ENCODE measurements around the gene CDHR3.

DNA sequence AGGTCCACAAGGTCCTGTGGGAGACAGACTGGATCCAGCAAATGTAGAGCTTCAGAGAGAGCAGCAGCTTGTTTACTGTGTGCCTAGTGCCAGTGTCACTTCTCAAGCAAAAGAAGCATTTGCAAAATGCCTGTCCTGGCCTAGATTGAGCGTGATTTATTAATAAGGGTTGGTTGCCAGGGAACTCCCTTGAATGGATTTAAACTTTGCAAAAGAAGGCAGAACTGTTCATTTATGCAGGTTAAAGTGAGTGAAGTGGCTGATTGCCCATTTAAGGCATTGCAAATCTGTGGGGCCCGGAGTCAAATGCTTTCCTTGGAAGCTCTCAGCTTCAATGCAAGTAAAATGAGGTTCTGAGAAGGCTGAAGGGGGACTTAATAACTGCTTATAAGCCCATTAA, 71.3 kb downstream of the CDHR3 start:
- TF ChIP-seq CTCF (conservative IDR thresholded peaks at IDR 0.05; ENCODE audit: low read length) (no peak), EZH2phosphoT487 (IDR thresholded peaks at IDR 0.05; ENCODE audit: borderline replicate concordance) (no peak)

Measured in Loucy (cell line).